NCI-H128 (cell line): ENCODE data around the gene KCNK3.
"Not testable (repeated sequence)": the region's sequence is repeated elsewhere in the genome, so short reads cannot be mapped to it uniquely, and the experiment has no call there.

Source experiments
- DNase-seq: peaks from one replicate; lab custom pipeline; 2025; ENCODE audit not compliant: unreplicated experiment; lab: John Stamatoyannopoulos, UW

The KCNK3 gene

GRCh38 chr2:26692279-26692896 lies at the start of gene KCNK3:
Gene KCNK3 (plus strand): TSS chr2:26692722. CDS start chr2:26692876, 154 bp downstream.
- DNase-seq, result no peak

GRCh38 chr2:26644188-26644835 lies 48.2 kb upstream of the KCNK3 start:
- DNase-seq, result no peak

GRCh38 chr2:26645762-26646161 lies 46.8 kb upstream of the KCNK3 start:
- no peak for DNase-seq

GRCh38 chr2:26646986-26647672 lies 45.4 kb upstream of the KCNK3 start:
- DNase-seq, result no peak

- DNase-seq, result no peak
Observed at GRCh38 chr2:26647981-26648380, 44.5 kb upstream of the KCNK3 start.

GRCh38 chr2:26648516-26648915 lies 44.0 kb upstream of the KCNK3 start:
- DNase-seq, result no peak

GRCh38 chr2:26649322-26649721 lies 43.2 kb upstream of the KCNK3 start:
- no peak for DNase-seq

- DNase-seq, result no peak
Observed at GRCh38 chr2:26649992-26650712, 42.4 kb upstream of the KCNK3 start.

- no peak for DNase-seq
Observed at GRCh38 chr2:26650713-26651469, 41.6 kb upstream of the KCNK3 start.

- DNase-seq, result no peak
Observed at GRCh38 chr2:26651470-26651771, 41.1 kb upstream of the KCNK3 start.

GRCh38 chr2:26651799-26652198 lies 40.7 kb upstream of the KCNK3 start:
- DNase-seq, result no peak

- DNase-seq, result no peak
Observed at GRCh38 chr2:26652361-26653041, 40.0 kb upstream of the KCNK3 start.

- no peak for DNase-seq
Observed at GRCh38 chr2:26653207-26654060, 39.1 kb upstream of the KCNK3 start.

GRCh38 chr2:26654061-26654340 lies 38.5 kb upstream of the KCNK3 start:
- DNase-seq, result no peak

- DNase-seq, result not testable (repeated sequence)
Observed at GRCh38 chr2:26655120-26655519, 37.4 kb upstream of the KCNK3 start.

- DNase-seq, result no peak
Observed at GRCh38 chr2:26655611-26656195, 36.8 kb upstream of the KCNK3 start.

- DNase-seq, result no peak
Observed at GRCh38 chr2:26657265-26657664, 35.3 kb upstream of the KCNK3 start.

- DNase-seq, result no peak
Observed at GRCh38 chr2:26658691-26659346, 33.7 kb upstream of the KCNK3 start.

GRCh38 chr2:26660363-26660962 lies 32.1 kb upstream of the KCNK3 start:
- no peak for DNase-seq
